GM18505 (cell line): ENCODE data around the gene SF3B2.

Source experiments
- ATAC-seq: cut with Tn5 transposase; IDR thresholded peaks from one replicate; pipeline ENCODE4 v1.9.1; 2021; ENCODE audit not compliant: unreplicated experiment
- POLR2A ChIP-seq: IDR thresholded peaks from 4 replicates; pipeline ENCODE4 v1.6.1; 2011; ENCODE audit warnings: borderline replicate concordance; ENCODE audit not compliant: insufficient read depth, insufficient read length; ENCODE audit errors: extremely low read depth

Gene SF3B2

GRCh38 chr11:66032957-66033735 lies 19.0 kb upstream of the SF3B2 start:
- TF ChIP-seq POLR2A = no peak
- no peak for ATAC-seq

GRCh38 chr11:66035653-66036333 lies 16.4 kb upstream of the SF3B2 start:
- ATAC-seq = no peak
- no peak for TF ChIP-seq POLR2A

GRCh38 chr11:66036334-66036710 lies 15.8 kb upstream of the SF3B2 start:
- no peak for ATAC-seq
- TF ChIP-seq POLR2A = no peak

GRCh38 chr11:66037327-66037726 lies 14.8 kb upstream of the SF3B2 start:
- no peak for TF ChIP-seq POLR2A
- ATAC-seq = no peak

- no peak for ATAC-seq
- TF ChIP-seq POLR2A = no peak
Measured at GRCh38 chr11:66039765-66040164, 12.4 kb upstream of the SF3B2 start.

GRCh38 chr11:66042227-66042995 lies 9.8 kb upstream of the SF3B2 start:
- no peak for TF ChIP-seq POLR2A
- no peak for ATAC-seq

DNA sequence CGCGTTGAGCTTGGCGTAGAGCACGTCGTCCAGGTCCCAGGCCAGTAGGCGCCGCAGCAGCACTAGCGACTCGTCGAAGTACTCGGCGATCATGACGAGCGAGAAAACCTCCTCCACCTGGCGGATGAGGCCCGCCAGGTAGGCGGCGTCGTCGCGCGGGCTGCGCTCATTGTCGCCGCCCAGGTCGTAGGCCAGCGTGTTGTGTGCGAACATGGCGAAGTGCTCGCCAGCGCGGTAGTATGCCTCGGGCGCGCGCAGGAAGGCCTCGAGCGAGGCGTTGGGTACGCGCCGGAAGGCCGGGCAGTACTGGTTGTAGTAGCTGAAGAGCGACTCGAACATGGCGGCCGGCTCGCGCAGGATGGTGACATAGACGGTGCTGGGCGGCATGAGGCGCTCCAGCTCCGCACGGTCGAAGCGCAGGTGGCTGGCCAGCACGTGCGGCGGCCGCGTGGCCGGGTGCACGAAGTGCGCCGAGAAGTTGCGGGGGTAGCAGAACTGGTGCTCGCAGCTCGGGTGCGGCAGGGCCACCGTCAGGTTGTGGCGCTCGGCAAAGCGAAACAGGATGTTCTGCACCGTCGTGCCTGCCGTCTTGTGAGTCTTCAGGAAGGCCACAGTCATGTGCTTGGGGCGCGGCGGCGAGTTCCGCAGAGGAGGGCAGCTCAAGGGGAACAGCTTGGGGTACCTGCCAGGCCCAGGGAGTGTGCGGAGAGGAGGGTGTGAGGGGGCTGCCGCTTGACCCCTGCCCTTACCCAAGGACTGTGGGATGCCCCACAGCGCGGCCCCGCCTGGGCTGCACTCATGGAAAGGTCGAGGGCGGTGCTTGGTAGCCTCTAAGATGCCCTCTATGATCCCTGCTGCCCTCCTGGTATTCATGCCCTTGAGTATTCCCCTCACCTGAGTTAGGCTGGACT lies 8.9 kb upstream of the SF3B2 start:
- ATAC-seq = no peak
- TF ChIP-seq POLR2A = no peak

- no peak for TF ChIP-seq POLR2A
- no peak for ATAC-seq
Measured at GRCh38 chr11:66044757-66045156, 7.4 kb upstream of the SF3B2 start.

GRCh38 chr11:66045177-66045639 lies 7.0 kb upstream of the SF3B2 start:
- no peak for ATAC-seq

GRCh38 chr11:66046901-66047300 lies 5.3 kb upstream of the SF3B2 start:
- TF ChIP-seq POLR2A = no peak
- no peak for ATAC-seq

More at GRCh38 chr11:66045177-66045639, 7.0 kb upstream of the SF3B2 start:
- no peak for TF ChIP-seq POLR2A

DNA sequence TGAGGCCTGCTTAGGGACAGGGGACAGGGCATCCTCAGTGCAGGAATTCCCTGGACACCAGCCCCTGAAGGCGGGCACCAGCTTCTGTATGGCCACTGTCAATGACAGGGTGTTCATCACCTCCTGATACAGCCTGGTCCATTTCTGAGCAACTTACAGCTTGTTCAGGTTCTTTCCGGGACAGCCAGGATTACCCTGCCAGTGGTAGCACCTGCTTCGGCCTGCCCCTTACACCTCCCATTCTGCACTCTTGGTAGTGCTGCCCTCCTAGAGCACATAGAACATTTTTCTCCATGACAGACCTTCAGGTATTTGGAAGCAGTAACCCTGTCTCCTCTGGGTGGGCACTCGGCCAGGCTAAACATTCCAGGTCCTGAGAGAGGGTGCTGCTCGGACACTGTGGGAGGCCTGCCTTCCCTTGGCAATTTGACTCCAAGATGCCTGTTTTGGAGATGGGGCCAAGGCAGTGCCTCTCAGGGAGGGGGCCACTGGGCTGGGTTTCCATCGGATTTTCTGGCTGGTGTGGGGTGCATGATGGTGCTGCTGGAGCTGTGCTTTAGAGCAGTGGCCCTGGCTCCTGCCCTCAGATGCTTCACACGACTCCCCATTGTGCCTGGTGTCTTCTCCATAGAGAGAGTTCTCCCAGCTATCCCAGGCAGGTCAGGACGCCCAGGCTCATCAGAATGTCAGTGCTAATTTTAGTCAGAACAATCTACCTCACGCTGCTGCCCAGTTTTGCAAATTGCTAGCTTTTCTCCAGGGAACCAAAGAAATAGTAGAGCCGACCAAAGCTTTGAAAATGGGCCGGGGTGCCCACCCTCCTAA lies 4.4 kb upstream of the SF3B2 start:
- no peak for ATAC-seq
- no peak for TF ChIP-seq POLR2A
